H1 (cell line): Measurements from ENCODE around the gene ZDHHC1. TPM values are rescaled to one million over a fixed set of nuclear protein-coding genes. Genes with fewer than 3 reads are reported as not detected.

Experiments used
- CBX5 ChIP-seq: fragments of 300-800, 300-1000 bp; sonication (generic); IDR thresholded peaks from 2 replicates; pipeline ENCODE4 v1.7.1; 2016; ENCODE audit warnings: antibody characterized with exemption, low read length, low read depth
- CHD1 ChIP-seq: IDR thresholded peaks from 2 replicates; pipeline ENCODE4 v1.6.1; 2012; ENCODE audit warnings: low read depth, low read length, improper control_type of control experiment
- CTBP2 ChIP-seq: IDR thresholded peaks from 2 replicates; pipeline ENCODE4 v1.7.0; 2011; ENCODE audit warnings: borderline replicate concordance, mild to moderate bottlenecking, moderate library complexity, mixed read lengths, low read length; ENCODE audit not compliant: insufficient read depth, insufficient read length
- MAFK ChIP-seq: IDR thresholded peaks from 2 replicates; pipeline ENCODE4 v1.6.1; 2012; ENCODE audit warnings: low read depth, mild to moderate bottlenecking, improper control_type of control experiment, low read length
- RAD21 ChIP-seq, 2 experiments: IDR thresholded peaks in 1 of 2; conservative IDR thresholded peaks in 1 of 2; 2 replicates each; pipeline ENCODE4 v1.6.1; 2011; ENCODE audit warnings: low read depth in 2 of 2, low read length in 2 of 2, improper control_type of control experiment in 1 of 2, inconsistent platforms in 1 of 2, mild to moderate bottlenecking in 1 of 2, moderate library complexity in 1 of 2
- SIRT6 ChIP-seq: IDR thresholded peaks from one replicate; pipeline ENCODE4 v1.7.1; 2012; ENCODE audit warnings: low read length, inconsistent platforms
- SUZ12 ChIP-seq: fragments of 200-600 bp; sonication (generic); IDR thresholded peaks from 2 replicates; pipeline ENCODE4 v1.6.1; 2012; ENCODE audit warnings: mild to moderate bottlenecking, inconsistent platforms, low read length, moderate library complexity, mixed read lengths
- polyA plus RNA-seq, 7 experiments: library from polyadenylated mRNA; depleted of rRNA in 3 of 7; stranded (reverse) in 5 of 7; unstranded in 2 of 7; fragments of >200 nt in 5 of 7; fragments of 200-250 nt in 2 of 7; gene quantifications; 1 replicate in 5 of 7; 2 replicates in 1 of 7; 4 replicates in 1 of 7; pipeline versions ENCODE4 v1.2.1 to v1.2.3, GENCODE V29; 2011 to 2013; ENCODE audit warnings: missing spikeins in 2 of 7, mixed read lengths in 2 of 7
- total RNA-seq: library from RNA; stranded (reverse); fragmentation: NEBNext Ultra II Directional; extraction: Animal tissue kit (Norgen Biotek cat#: 25700); gene quantifications from 2 replicates; pipeline ENCODE4 v1.2.1, GENCODE V29; 2021

The ZDHHC1 gene
- total and polyA plus RNA-seq, 2 of the 8 experiments (the other 6 are each of a cell fraction or from before 2014, with no cell fraction given): 3.1 to 4.9 TPM

DNA sequence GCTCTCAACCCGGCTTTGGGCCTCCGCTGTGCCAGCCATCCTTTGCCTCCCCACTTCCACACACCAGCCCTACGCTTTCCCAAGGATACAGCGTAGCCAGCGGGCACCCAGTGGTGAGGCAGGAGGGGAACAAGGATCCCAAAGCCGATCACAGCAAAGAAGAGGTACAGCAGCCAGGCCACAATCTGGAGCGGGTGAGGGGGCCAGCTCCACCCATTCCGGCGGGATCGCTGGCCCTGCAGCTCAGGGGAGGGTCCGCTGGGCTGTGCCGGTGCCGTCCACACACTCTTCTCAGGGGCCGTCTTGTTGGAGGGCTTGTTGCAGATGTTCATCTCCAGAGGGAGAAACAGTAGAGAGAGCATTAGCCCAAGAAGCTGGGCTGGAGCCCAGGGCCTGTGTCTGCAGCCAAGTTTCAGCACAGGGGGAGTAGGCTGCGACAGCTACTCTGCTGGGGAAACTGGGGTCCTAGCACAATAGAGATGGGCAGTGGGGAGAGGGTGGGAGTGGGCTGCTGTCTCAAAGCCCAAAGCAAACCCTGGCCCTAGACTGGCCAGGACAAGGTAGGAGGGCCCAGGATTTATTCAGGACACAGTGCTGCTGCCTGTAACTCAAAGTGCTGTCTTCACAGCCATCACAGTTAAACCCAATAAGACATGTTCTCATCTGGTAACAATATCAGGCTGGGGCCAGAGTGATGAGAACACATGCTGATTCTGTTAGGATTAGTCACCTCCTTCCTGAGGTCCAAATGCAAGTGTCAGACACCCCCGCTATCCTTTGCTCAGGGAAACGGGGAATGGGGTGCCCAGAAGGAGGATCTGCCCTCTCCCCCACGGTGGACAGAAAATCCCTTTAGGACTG, 9.9 kb downstream of the ZDHHC1 start (continued):
- no peak for TF ChIP-seq RAD21 (IDR thresholded peaks at IDR 0.05 in 1 of 2, conservative IDR thresholded peaks at IDR 0.05 in 1 of 2; ENCODE audit: low read depth in 2 of 2, low read length in 2 of 2)
- no peak for TF ChIP-seq CBX5
- no peak for TF ChIP-seq CTBP2
- TF ChIP-seq CHD1: no peak
- TF ChIP-seq SUZ12: no peak
- no peak for TF ChIP-seq MAFK
- no peak for TF ChIP-seq SIRT6
